Measurements from ENCODE around the gene ZNF575.

GRCh38 chr19:43490759-43491158 lies 42.2 kb upstream of the ZNF575 start:
- TF ChIP-seq CTCF (IDR thresholded peaks at IDR 0.05; ENCODE audit: insufficient read depth, low read depth, low read length), result no peak
- TF ChIP-seq EZH2 (IDR thresholded peaks at IDR 0.05; ENCODE audit: insufficient read depth, low read length), result no peak
